ENCODE measurements around the gene CFAP74.

The CFAP74 gene

GRCh38 chr1:1969505-1969900 lies 34.1 kb downstream of the CFAP74 start:
- H3K79me2 ChIP-seq, result no peaks in the 10 kb centered on the region

GRCh38 chr1:1968767-1969504 lies 34.6 kb downstream of the CFAP74 start:
- Histone ChIP-seq H3K4me1 (no peaks in the 10 kb centered on the region), H3K27me3 (ENCODE audit: control insufficient read depth, insufficient read depth, low read length) (peaks cover 8% of the 10 kb centered on the region), H3K9ac (no peak overlapping the region), H3K79me2 (no peaks in the 10 kb centered on the region), H2AFZ (no peak overlapping the region), H3K4me3 (ENCODE audit: low read depth, low read length) (no peak overlapping the region), H3K9me3 (ENCODE audit: control insufficient read depth, low read length) (no peaks in the 10 kb centered on the region), H3K4me2 (ENCODE audit: low read length) (no peak overlapping the region), H3K36me3 (ENCODE audit: control insufficient read depth, insufficient read depth, low read length) (no peaks in the 10 kb centered on the region), H3K27ac (no peak overlapping the region)
- TF ChIP-seq CTCF (IDR thresholded peaks at IDR 0.05), result no peak

More at GRCh38 chr1:1969505-1969900, 34.1 kb downstream of the CFAP74 start:
- TF ChIP-seq CTCF (IDR thresholded peaks at IDR 0.05), result no peak
- Histone ChIP-seq H3K9ac (no peak overlapping the region), H3K36me3 (ENCODE audit: control insufficient read depth, insufficient read depth, low read length) (no peaks in the 10 kb centered on the region), H3K9me3 (ENCODE audit: control insufficient read depth, low read length) (no peaks in the 10 kb centered on the region), H3K4me2 (ENCODE audit: low read length) (no peak overlapping the region), H3K4me1 (no peaks in the 10 kb centered on the region), H3K27ac (no peak overlapping the region), H3K27me3 (ENCODE audit: control insufficient read depth, insufficient read depth, low read length) (peaks cover 8% of the 10 kb centered on the region), H3K4me3 (ENCODE audit: low read depth, low read length) (no peak overlapping the region), H2AFZ (no peak overlapping the region)

- H3K27me3 ChIP-seq (ENCODE audit: control insufficient read depth, insufficient read depth, low read length), result peaks cover 8% of the 10 kb centered on the region
- H3K9ac ChIP-seq, result no peak overlapping the region
- H3K9me3 ChIP-seq (ENCODE audit: control insufficient read depth, low read length), result no peaks in the 10 kb centered on the region
- H2AFZ ChIP-seq, result no peak overlapping the region
- H3K4me1 ChIP-seq, result no peaks in the 10 kb centered on the region
- no peak overlapping the region for H3K4me2 ChIP-seq (ENCODE audit: low read length)
- H3K4me3 ChIP-seq (ENCODE audit: low read depth, low read length), result no peak overlapping the region
- no peak for TF ChIP-seq CTCF (IDR thresholded peaks at IDR 0.05)
- H3K79me2 ChIP-seq, result no peaks in the 10 kb centered on the region
- H3K36me3 ChIP-seq (ENCODE audit: control insufficient read depth, insufficient read depth, low read length), result no peaks in the 10 kb centered on the region
- H3K27ac ChIP-seq, result no peak overlapping the region
Observed at GRCh38 chr1:1967879-1968278, 35.7 kb downstream of the CFAP74 start.

- H3K4me1 ChIP-seq, result no peaks in the 10 kb centered on the region
- no peaks in the 10 kb centered on the region for H3K79me2 ChIP-seq
- H3K9me3 ChIP-seq (ENCODE audit: control insufficient read depth, low read length), result no peaks in the 10 kb centered on the region
- H3K9ac ChIP-seq, result no peak overlapping the region
- peaks cover 8% of the 10 kb centered on the region for H3K27me3 ChIP-seq (ENCODE audit: control insufficient read depth, insufficient read depth, low read length)
- TF ChIP-seq CTCF (IDR thresholded peaks at IDR 0.05), result no peak
- H3K27ac ChIP-seq, result no peak overlapping the region
- H3K4me2 ChIP-seq (ENCODE audit: low read length), result no peak overlapping the region
- no peak overlapping the region for H2AFZ ChIP-seq
- no peak overlapping the region for H3K4me3 ChIP-seq (ENCODE audit: low read depth, low read length)
- no peaks in the 10 kb centered on the region for H3K36me3 ChIP-seq (ENCODE audit: control insufficient read depth, insufficient read depth, low read length)
Observed at GRCh38 chr1:1967151-1967550, 36.4 kb downstream of the CFAP74 start.

Data from parathyroid adenoma (tissue), 2 donors.